ENCODE results near the gene TET2.

GRCh38 chr4:105127170-105127445 is 19.6 kb upstream of the TET2 start:
- TF ChIP-seq CTCF (IDR thresholded peaks at IDR 0.05): no peak
- no peak for TF ChIP-seq POLR2A (IDR thresholded peaks at IDR 0.05)
